Measurements from ENCODE around the gene ABCF2.

Gene ABCF2

GRCh38 chr7:151226875-151227782 is at the start of gene ABCF2:
ABCF2 (minus strand) TSS chr7:151227205; CDS start chr7:151226458, 747 bp downstream.
- no peaks in the 10 kb centered on the region for H3K9me3 Mint-ChIP-seq
- no peaks in the 10 kb centered on the region for H3K27me3 Mint-ChIP-seq
- H3K4me3 Mint-ChIP-seq, result peak within 1 kb of the TSS; percentile 96
- H3K36me3 Mint-ChIP-seq, result peaks cover 33% of the 10 kb centered on the region
- peak; percentile 100 for ATAC-seq
- peaks cover 43% of the 10 kb centered on the region for H3K4me1 Mint-ChIP-seq
- peak within 1 kb of the TSS; percentile 91 for H3K27ac Mint-ChIP-seq

GRCh38 chr7:151275813-151276577 is 49.0 kb upstream of the ABCF2 start:
- Mint-ChIP-seq H3K36me3 (no peaks in the 10 kb centered on the region), H3K9me3 (no peaks in the 10 kb centered on the region), H3K4me3 (peak overlapping the region; percentile 68), H3K4me1 (peaks cover 18% of the 10 kb centered on the region), H3K27me3 (peaks cover 53% of the 10 kb centered on the region), H3K27ac (peak overlapping the region; percentile 3)
- no peak for ATAC-seq

- H3K27me3 Mint-ChIP-seq, result peaks cover 50% of the 10 kb centered on the region
- ATAC-seq, result no peak
- no peak overlapping the region for H3K27ac Mint-ChIP-seq
- no peaks in the 10 kb centered on the region for H3K36me3 Mint-ChIP-seq
- H3K9me3 Mint-ChIP-seq, result no peaks in the 10 kb centered on the region
- H3K4me1 Mint-ChIP-seq, result peaks cover 18% of the 10 kb centered on the region
- peak overlapping the region; percentile 68 for H3K4me3 Mint-ChIP-seq
Observed at GRCh38 chr7:151274936-151275812, 48.2 kb upstream of the ABCF2 start.

GRCh38 chr7:151274396-151274795 is 47.4 kb upstream of the ABCF2 start:
- no peak overlapping the region for H3K4me3 Mint-ChIP-seq

GRCh38 chr7:151273651-151274390 is 46.8 kb upstream of the ABCF2 start:
- peaks cover 45% of the 10 kb centered on the region for H3K27me3 Mint-ChIP-seq
- H3K36me3 Mint-ChIP-seq, result no peaks in the 10 kb centered on the region
- H3K4me3 Mint-ChIP-seq, result no peak overlapping the region
- no peak overlapping the region for H3K27ac Mint-ChIP-seq
- ATAC-seq, result no peak
- peaks cover 18% of the 10 kb centered on the region for H3K4me1 Mint-ChIP-seq
- no peaks in the 10 kb centered on the region for H3K9me3 Mint-ChIP-seq

More at GRCh38 chr7:151274396-151274795, 47.4 kb upstream of the ABCF2 start:
- no peaks in the 10 kb centered on the region for H3K9me3 Mint-ChIP-seq
- peaks cover 18% of the 10 kb centered on the region for H3K4me1 Mint-ChIP-seq
- H3K27me3 Mint-ChIP-seq, result peaks cover 50% of the 10 kb centered on the region
- no peaks in the 10 kb centered on the region for H3K36me3 Mint-ChIP-seq
- no peak for ATAC-seq
- no peak overlapping the region for H3K27ac Mint-ChIP-seq

- Mint-ChIP-seq H3K9me3 (no peaks in the 10 kb centered on the region), H3K4me3 (no peak overlapping the region), H3K27me3 (peaks cover 39% of the 10 kb centered on the region), H3K4me1 (peaks cover 18% of the 10 kb centered on the region), H3K27ac (no peak overlapping the region), H3K36me3 (no peaks in the 10 kb centered on the region)
- ATAC-seq, result no peak
Observed at GRCh38 chr7:151272877-151273276, 45.9 kb upstream of the ABCF2 start.

GRCh38 chr7:151272405-151272804 is 45.4 kb upstream of the ABCF2 start:
- ATAC-seq, result no peak
- Mint-ChIP-seq H3K9me3 (no peaks in the 10 kb centered on the region), H3K36me3 (no peaks in the 10 kb centered on the region), H3K4me1 (peaks cover 16% of the 10 kb centered on the region), H3K4me3 (no peak overlapping the region), H3K27ac (no peak overlapping the region), H3K27me3 (peaks cover 39% of the 10 kb centered on the region)

GRCh38 chr7:151271699-151272355 is 44.8 kb upstream of the ABCF2 start:
- no peak for ATAC-seq
- H3K36me3 Mint-ChIP-seq, result no peaks in the 10 kb centered on the region
- no peaks in the 10 kb centered on the region for H3K9me3 Mint-ChIP-seq
- no peak overlapping the region for H3K4me3 Mint-ChIP-seq
- H3K4me1 Mint-ChIP-seq, result peaks cover 13% of the 10 kb centered on the region
- H3K27ac Mint-ChIP-seq, result no peak overlapping the region
- peaks cover 39% of the 10 kb centered on the region for H3K27me3 Mint-ChIP-seq

- Mint-ChIP-seq H3K4me1 (no peaks in the 10 kb centered on the region), H3K4me3 (no peak overlapping the region), H3K27ac (no peak overlapping the region), H3K27me3 (peaks cover 31% of the 10 kb centered on the region), H3K9me3 (no peaks in the 10 kb centered on the region), H3K36me3 (no peaks in the 10 kb centered on the region)
- no peak for ATAC-seq
Observed at GRCh38 chr7:151269511-151269910, 42.5 kb upstream of the ABCF2 start.

- Mint-ChIP-seq H3K36me3 (no peaks in the 10 kb centered on the region), H3K27me3 (peaks cover 36% of the 10 kb centered on the region), H3K9me3 (no peaks in the 10 kb centered on the region), H3K4me3 (no peak overlapping the region), H3K4me1 (no peaks in the 10 kb centered on the region), H3K27ac (no peak overlapping the region)
- no peak for ATAC-seq
Observed at GRCh38 chr7:151265351-151265931, 38.4 kb upstream of the ABCF2 start.

GRCh38 chr7:151264615-151265014 is 37.6 kb upstream of the ABCF2 start:
- H3K36me3 Mint-ChIP-seq, result no peaks in the 10 kb centered on the region
- H3K4me3 Mint-ChIP-seq, result no peak overlapping the region
- no peaks in the 10 kb centered on the region for H3K4me1 Mint-ChIP-seq
- no peaks in the 10 kb centered on the region for H3K9me3 Mint-ChIP-seq
- H3K27ac Mint-ChIP-seq, result no peak overlapping the region
- peaks cover 33% of the 10 kb centered on the region for H3K27me3 Mint-ChIP-seq
- no peak for ATAC-seq

GRCh38 chr7:151261529-151261928 is 34.5 kb upstream of the ABCF2 start:
- no peaks in the 10 kb centered on the region for H3K4me1 Mint-ChIP-seq
- H3K27ac Mint-ChIP-seq, result no peak overlapping the region
- no peaks in the 10 kb centered on the region for H3K36me3 Mint-ChIP-seq
- no peak for ATAC-seq
- H3K9me3 Mint-ChIP-seq, result no peaks in the 10 kb centered on the region
- H3K27me3 Mint-ChIP-seq, result peaks cover 58% of the 10 kb centered on the region
- no peak overlapping the region for H3K4me3 Mint-ChIP-seq

- Mint-ChIP-seq H3K36me3 (no peaks in the 10 kb centered on the region), H3K27ac (no peak overlapping the region), H3K27me3 (peaks cover 58% of the 10 kb centered on the region), H3K4me3 (no peak overlapping the region), H3K9me3 (no peaks in the 10 kb centered on the region), H3K4me1 (no peaks in the 10 kb centered on the region)
- no peak for ATAC-seq
Observed at GRCh38 chr7:151260883-151261282, 33.9 kb upstream of the ABCF2 start.

- no peak for ATAC-seq
- no peaks in the 10 kb centered on the region for H3K4me1 Mint-ChIP-seq
- H3K27ac Mint-ChIP-seq, result no peak overlapping the region
- H3K27me3 Mint-ChIP-seq, result peaks cover 58% of the 10 kb centered on the region
- H3K4me3 Mint-ChIP-seq, result no peak overlapping the region
- H3K36me3 Mint-ChIP-seq, result no peaks in the 10 kb centered on the region
- no peaks in the 10 kb centered on the region for H3K9me3 Mint-ChIP-seq
Observed at GRCh38 chr7:151260471-151260870, 33.5 kb upstream of the ABCF2 start.
